B cell (primary cell): ENCODE data around the gene SESN3. TPM values are rescaled to one million over a fixed set of nuclear protein-coding genes. Genes with fewer than 3 reads are reported as not detected.
"Not testable (repeated sequence)": the region's sequence is repeated elsewhere in the genome, so short reads cannot be mapped to it uniquely, and the experiment has no call there.

Experiments used
- ATAC-seq: fragments of 200-7000 bp; cut with Tn5 transposase; one replicate; pipeline ENCODE4 v1.10.0; 2021; ENCODE audit warnings: low read depth, mild to moderate bottlenecking, moderate number of reproducible peaks, moderate library complexity
- CTCF ChIA-PET: fragments of 350-600 bp; sonication (Branson Sonifier 250); formaldehyde crosslinking; loops from one replicate; lab custom pipeline; 2021; ENCODE audit warnings: antibody characterized with exemption, inconsistent platforms; lab: Charles Lee
- POLR2A ChIA-PET: fragments of 350-600 bp; sonication (Branson Sonifier 250); formaldehyde crosslinking; loops from one replicate; lab custom pipeline; 2021; ENCODE audit warnings: antibody characterized with exemption; lab: Charles Lee
- DNase-seq: peaks from one replicate; pipeline ENCODE4 v3.0.0; 2013
- H2AFZ ChIP-seq: 2 replicates; pipeline ENCODE4 v1.6.1; 2012; ENCODE audit warnings: mild to moderate bottlenecking, low read depth, low read length; ENCODE audit not compliant: insufficient read depth, poor library complexity, severe bottlenecking
- H3K27ac ChIP-seq, 2 donors: 1 replicate in 1 of 2; 2 replicates in 1 of 2; pipeline ENCODE4 v1.5.1; 2012 to 2013; ENCODE audit warnings: low read length in 2 of 2, mild to moderate bottlenecking in 2 of 2, moderate library complexity in 1 of 2
- H3K27me3 ChIP-seq, 4 experiments: fragments of 200-600 bp in 1 of 4; sonication (generic) in 1 of 4; replicated peaks in 1 of 4; 1 replicate in 2 of 4; 2 replicates in 2 of 4; pipeline versions ENCODE4 v1.6.1 to v1.7.0; 2013 to 2016; ENCODE audit warnings: low read length in 3 of 4, mild to moderate bottlenecking in 2 of 4, mixed read lengths in 1 of 4, moderate library complexity in 1 of 4; ENCODE audit not compliant: insufficient read depth in 4 of 4, control insufficient read depth in 3 of 4; ENCODE audit errors: control extremely low read depth in 1 of 4
- H3K36me3 ChIP-seq, 2 experiments: replicated peaks in 1 of 2; 1 replicate in 1 of 2; 2 replicates in 1 of 2; pipeline versions ENCODE4 v1.6.1 to v1.7.1; 2013; ENCODE audit warnings: low read length in 1 of 2; ENCODE audit not compliant: insufficient read depth in 2 of 2, control insufficient read depth in 1 of 2; ENCODE audit errors: control extremely low read depth in 1 of 2, extremely low read depth in 1 of 2
- H3K4me1 ChIP-seq, 2 donors: fragments of 200-600 bp in 1 of 2; sonication (generic) in 1 of 2; 1 replicate in 1 of 2; 2 replicates in 1 of 2; pipeline versions ENCODE4 v1.5.1 to v1.6.1; 2013 to 2017; ENCODE audit warnings: low read length in 2 of 2; ENCODE audit not compliant: control insufficient read depth in 2 of 2, insufficient read depth in 2 of 2
- H3K4me2 ChIP-seq: replicated peaks from 2 replicates; pipeline ENCODE3; 2012; ENCODE audit warnings: mild to moderate bottlenecking, low read depth, low read length; ENCODE audit not compliant: poor library complexity, severe bottlenecking
- H3K4me3 ChIP-seq, 5 experiments: fragments of 200-600 bp in 1 of 5; sonication (generic) in 1 of 5; 1 replicate in 3 of 5; 2 replicates in 2 of 5; pipeline versions ENCODE4 v1.5.1 to v1.7.0; 2011 to 2016; ENCODE audit warnings: low read length in 4 of 5, mild to moderate bottlenecking in 4 of 5, low read depth in 2 of 5, control low read depth in 1 of 5, moderate library complexity in 1 of 5; ENCODE audit not compliant: insufficient read depth in 1 of 5; ENCODE audit errors: control extremely low read depth in 1 of 5, extremely low read depth in 1 of 5
- H3K79me2 ChIP-seq: fragments of 200-600 bp; sonication (generic); one replicate; pipeline ENCODE4 v1.6.0; 2016; ENCODE audit warnings: low read length; ENCODE audit not compliant: control insufficient read depth, insufficient read depth
- H3K9ac ChIP-seq: fragments of 200-600 bp; sonication (generic); 2 replicates; pipeline ENCODE4 v1.6.1; 2017; ENCODE audit warnings: mild to moderate bottlenecking, low read length, moderate library complexity
- H3K9me3 ChIP-seq, 3 donors: one replicate each; pipeline versions ENCODE4 v1.6.1 to v1.7.1; 2013; ENCODE audit warnings: low read length in 2 of 3; ENCODE audit not compliant: control insufficient read depth in 2 of 3, insufficient read depth in 1 of 3; ENCODE audit errors: control extremely low read depth in 1 of 3
- H4K20me1 ChIP-seq: 2 replicates; pipeline ENCODE4 v1.6.0; 2012; ENCODE audit warnings: mild to moderate bottlenecking, low read length; ENCODE audit not compliant: insufficient read depth, control insufficient read depth, poor library complexity, severe bottlenecking
- H3K27ac Mint-ChIP-seq: one replicate; pipeline ENCODE4 v1.8.0; 2021; ENCODE audit warnings: mixed read lengths
- H3K27me3 Mint-ChIP-seq: one replicate; pipeline ENCODE4 v1.8.0; 2021; ENCODE audit warnings: mixed read lengths
- H3K4me1 Mint-ChIP-seq: one replicate; pipeline ENCODE4 v1.8.0; 2021; ENCODE audit warnings: mixed read lengths
- H3K4me3 Mint-ChIP-seq: one replicate; pipeline ENCODE4 v1.8.0; 2021; ENCODE audit warnings: mixed read lengths
- H3K9me3 Mint-ChIP-seq: one replicate; pipeline ENCODE4 v1.8.0; 2022; ENCODE audit warnings: mixed read lengths; ENCODE audit not compliant: insufficient read depth
- CTCF ChIP-seq: fragments of 200-600 bp; IDR thresholded peaks from one replicate; pipeline ENCODE4 v1.8.0; 2022; ENCODE audit warnings: antibody characterized with exemption, mild to moderate bottlenecking
- EZH2 ChIP-seq: IDR thresholded peaks from 2 replicates; pipeline ENCODE4 v1.6.1; 2012; ENCODE audit warnings: borderline replicate concordance, low read depth, mild to moderate bottlenecking, moderate library complexity, low read length; ENCODE audit not compliant: insufficient read depth, poor library complexity, severe bottlenecking
- WGBS: methylation state at CpG from one replicate; pipeline ENCODE4 v1.1.5; 2013; ENCODE audit warnings: missing lambda C conversion rate; ENCODE audit not compliant: insufficient coverage; 5-methylcytosine and 5-hydroxymethylcytosine counted together
- intact Hi-C: fragments of 100-400 bp; cut with micrococcal nuclease; formaldehyde crosslinking; loops from one replicate; pipeline ENCODE4 v1.10.0; 2022
- polyA plus RNA-seq: library from polyadenylated mRNA; depleted of rRNA; stranded (reverse); fragments of >200 nt; gene quantifications from 2 replicates; pipeline ENCODE4 v1.2.3, GENCODE V29; 2012
- total RNA-seq, 2 donors: library from RNA; stranded (reverse); fragments of 120-200 nt in 1 of 2; gene quantifications; 1 replicate in 1 of 2; 2 replicates in 1 of 2; pipeline versions ENCODE4 v1.2.3 to v1.2.4, GENCODE V29; 2013 to 2022

The SESN3 gene
- total and polyA plus RNA-seq, 2 donors (not counting 1 experiment from before 2014, with no cell fraction given), result 10.1 to 519 TPM

GRCh38 chr11:95218149-95218548 is 12.9 kb downstream of the SESN3 start:
- Mint-ChIP-seq H3K27me3 (no peaks in the 10 kb centered on the region), H3K4me3 (no peak overlapping the region), H3K27ac (no peak overlapping the region), H3K4me1 (peaks cover 51% of the 10 kb centered on the region), H3K9me3 (no peaks in the 10 kb centered on the region)
- Histone ChIP-seq H3K9ac (no peak overlapping the region), H3K4me1 (peaks cover 20 to 29% of the 10 kb centered on the region in 2 donors), H4K20me1 (peaks cover 4% of the 10 kb centered on the region), H3K27ac (peak overlapping the region in 1 of 2 donors; percentile 43), H3K79me2 (peaks cover 98% of the 10 kb centered on the region), H3K4me3 (no peak overlapping the region), H3K36me3 (peaks cover 2 to 6% of the 10 kb centered on the region in 2 experiments), H2AFZ (no peak overlapping the region), H3K9me3 (peaks cover 0 to 9% (median 0%) of the 10 kb centered on the region in 3 donors), H3K4me2 (no peak overlapping the region), H3K27me3 (no peaks in the 10 kb centered on the region)
- no CpG with 5 or more reads among the region's 2 CpGs for WGBS
- no peak for TF ChIP-seq CTCF
- no peak for TF ChIP-seq EZH2
- ATAC-seq (no peak), DNase-seq (no peak)
- ChIA-PET CTCF (interaction anchor here (1.2 to 1.3 kb wide), 2 partner anchors 482 to 487 kb away, joined by 4 read pairs; no protein-coding TSS in a partner anchor), POLR2A (interaction anchor here (3.5 kb wide), 1 partner anchor 14 kb away, joined by 12 read pairs; the partner anchor contains the start of gene SESN3)
- intact Hi-C loops, result no loop called here

GRCh38 chr11:95212609-95213008 is 18.4 kb downstream of the SESN3 start:
- Histone ChIP-seq H3K4me3 (no peak overlapping the region), H4K20me1 (peaks cover 9% of the 10 kb centered on the region), H3K9me3 (peaks cover 0 to 4% (median 1%) of the 10 kb centered on the region in 3 donors), H3K4me2 (no peak overlapping the region), H3K79me2 (peaks cover 94% of the 10 kb centered on the region), H3K36me3 (peaks cover 1 to 2% of the 10 kb centered on the region in 2 experiments), H2AFZ (no peak overlapping the region), H3K4me1 (peaks cover 13 to 23% of the 10 kb centered on the region in 2 donors), H3K9ac (no peak overlapping the region), H3K27me3 (no peaks in the 10 kb centered on the region), H3K27ac (no peak overlapping the region)
- H3K4me3 Mint-ChIP-seq, result no peak overlapping the region
- H3K9me3 Mint-ChIP-seq, result peaks cover 2% of the 10 kb centered on the region
- intact Hi-C loops, result loop anchor here (2.0 to 5.0 kb wide), 2 partner anchors 14 to 35 kb away; no protein-coding TSS in a partner anchor
- ATAC-seq (no peak), DNase-seq (no peak)
- WGBS, result no CpG with 5 or more reads among the region's 1 CpG
- H3K27me3 Mint-ChIP-seq, result no peaks in the 10 kb centered on the region
- TF ChIP-seq EZH2 (no peak), CTCF (no peak)
- H3K4me1 Mint-ChIP-seq, result peaks cover 45% of the 10 kb centered on the region
- POLR2A ChIA-PET, result interaction anchor here (0.6 to 1.3 kb wide), 3 partner anchors 8 to 371 kb away, joined by 3 to 9 read pairs (median 4); partner anchors contain the start of gene SESN3
- no peak overlapping the region for H3K27ac Mint-ChIP-seq
- CTCF ChIA-PET, result interaction anchor here (1.2 to 3.8 kb wide), 4 partner anchors 11 to 549 kb away, joined by 4 to 21 read pairs (median 4); partner anchors contain the start of gene SESN3

- Histone ChIP-seq H3K79me2 (peaks cover 91% of the 10 kb centered on the region), H3K4me1 (peaks cover 9 to 19% of the 10 kb centered on the region in 2 donors), H4K20me1 (peaks cover 26% of the 10 kb centered on the region)
- H3K27me3 Mint-ChIP-seq, H3K27me3 ChIP-seq, H3K9me3 Mint-ChIP-seq, H3K4me3 ChIP-seq, intact Hi-C loops, H3K4me2 ChIP-seq, H3K4me3 Mint-ChIP-seq, DNase-seq, H3K36me3 ChIP-seq, H3K27ac Mint-ChIP-seq, H3K9me3 ChIP-seq, ATAC-seq, H3K27ac ChIP-seq, H2AFZ ChIP-seq, H3K9ac ChIP-seq: not testable (repeated sequence)
- ChIA-PET CTCF (interaction anchor here (0.7 kb wide), 1 partner anchor 56 kb away, joined by 4 read pairs; no protein-coding TSS in a partner anchor), POLR2A (interaction anchor here (0.6 kb wide), 1 partner anchor 62 kb away, joined by 6 read pairs; no protein-coding TSS in a partner anchor)
- 95% methylated on average over 4 of the region's 6 CpGs for WGBS
- peaks cover 52% of the 10 kb centered on the region for H3K4me1 Mint-ChIP-seq
Observed at GRCh38 chr11:95209535-95209934, 21.5 kb downstream of the SESN3 start.
